GM21825 (cell line): ENCODE data around the gene TBCD.
"Not testable (repeated sequence)": the region's sequence is repeated elsewhere in the genome, so short reads cannot be mapped to it uniquely, and the experiment has no call there.

ENCODE experiments used
- ATAC-seq: cut with Tn5 transposase; IDR thresholded peaks from one replicate; pipeline ENCODE4 v1.9.1; 2021; ENCODE audit warnings: mild to moderate bottlenecking, moderate library complexity; ENCODE audit not compliant: unreplicated experiment

TBCD gene

GRCh38 chr17:82949361-82949760 lies 197.5 kb downstream of the TBCD start:
- no peak for ATAC-seq

DNA sequence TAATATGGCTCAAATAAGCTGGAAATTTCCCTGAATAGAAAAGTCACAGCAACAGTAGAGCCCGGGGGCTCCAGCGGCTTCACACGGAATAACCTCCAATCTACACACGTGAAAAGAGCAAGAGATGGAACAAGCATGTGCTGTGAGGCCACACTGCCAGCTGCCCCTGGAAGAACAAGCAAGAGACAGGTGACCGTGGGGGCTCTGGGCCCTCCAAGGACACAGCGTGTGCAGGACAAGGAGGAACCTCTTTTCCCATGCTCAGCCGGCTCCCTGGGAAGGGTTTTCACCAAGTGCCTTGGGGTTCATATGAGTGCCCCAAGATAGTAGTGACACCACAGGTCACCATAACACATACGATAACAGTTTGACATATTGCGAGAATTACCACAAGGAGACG lies 198.1 kb downstream of the TBCD start:
- no peak for ATAC-seq

GRCh38 chr17:82950525-82951102 lies 198.7 kb downstream of the TBCD start:
- ATAC-seq = no peak

DNA sequence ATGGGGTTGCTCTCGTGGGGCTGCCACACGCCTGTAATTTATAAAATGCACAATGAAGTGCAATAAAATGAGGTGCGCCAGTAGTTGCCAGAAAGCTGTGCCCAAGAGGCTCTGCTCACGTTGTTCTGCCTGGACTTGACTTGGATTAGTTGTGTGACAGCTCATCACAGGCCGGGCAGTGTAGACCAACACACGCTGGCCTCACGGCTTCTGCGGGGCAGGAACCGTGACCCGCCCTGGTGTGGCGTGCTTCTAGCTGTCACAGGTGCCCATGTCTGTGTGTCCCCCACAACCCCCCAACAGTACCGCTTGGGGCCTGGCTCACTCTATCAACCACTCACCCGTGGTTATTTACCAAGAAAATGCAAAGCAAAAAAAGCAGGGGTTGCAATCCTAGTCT lies 200.2 kb downstream of the TBCD start:
- no peak for ATAC-seq

DNA sequence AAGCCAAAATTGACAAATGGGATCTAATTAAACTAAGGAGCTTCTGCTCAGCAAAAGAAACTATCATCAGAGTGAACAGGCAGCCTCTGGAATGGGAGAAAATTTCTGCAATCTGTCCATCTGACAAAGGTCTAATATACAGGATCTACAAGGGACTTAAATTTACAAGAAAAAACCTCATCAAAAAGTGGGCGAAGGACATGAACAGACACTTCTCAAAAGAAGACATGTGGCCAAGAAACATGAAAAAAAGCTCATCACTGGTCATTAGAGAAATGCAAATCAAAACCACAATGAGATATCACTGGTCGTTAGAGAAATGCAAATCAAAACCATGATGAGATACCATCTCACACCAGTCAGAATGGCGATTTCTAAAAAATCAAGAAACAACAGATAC lies 203.2 kb downstream of the TBCD start:
- ATAC-seq = not testable (repeated sequence)

DNA sequence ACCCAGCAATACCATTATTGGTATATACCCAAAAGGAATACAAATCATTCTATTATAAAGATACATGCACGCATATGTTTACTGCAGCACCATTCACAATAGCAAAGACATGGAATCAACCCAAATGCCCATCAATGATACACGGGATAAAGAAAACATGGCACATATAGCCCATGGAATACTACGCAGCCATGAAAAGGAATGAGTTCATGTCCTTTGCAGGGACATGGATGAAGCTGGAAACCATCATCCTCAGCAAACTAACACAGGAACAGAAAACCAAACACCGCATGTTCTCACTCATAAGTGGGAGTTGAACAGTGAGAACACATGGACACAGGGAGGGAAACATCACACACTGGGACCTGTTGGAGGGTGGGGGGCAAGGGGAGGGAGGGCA lies 203.8 kb downstream of the TBCD start:
- ATAC-seq = not testable (repeated sequence)

- ATAC-seq = no peak
Observed at GRCh38 chr17:82956146-82956725, 204.4 kb downstream of the TBCD start.

- ATAC-seq = no peak
Observed at GRCh38 chr17:82956726-82957468, 205.0 kb downstream of the TBCD start.

GRCh38 chr17:82957469-82957795 lies 205.6 kb downstream of the TBCD start:
- no peak for ATAC-seq

DNA sequence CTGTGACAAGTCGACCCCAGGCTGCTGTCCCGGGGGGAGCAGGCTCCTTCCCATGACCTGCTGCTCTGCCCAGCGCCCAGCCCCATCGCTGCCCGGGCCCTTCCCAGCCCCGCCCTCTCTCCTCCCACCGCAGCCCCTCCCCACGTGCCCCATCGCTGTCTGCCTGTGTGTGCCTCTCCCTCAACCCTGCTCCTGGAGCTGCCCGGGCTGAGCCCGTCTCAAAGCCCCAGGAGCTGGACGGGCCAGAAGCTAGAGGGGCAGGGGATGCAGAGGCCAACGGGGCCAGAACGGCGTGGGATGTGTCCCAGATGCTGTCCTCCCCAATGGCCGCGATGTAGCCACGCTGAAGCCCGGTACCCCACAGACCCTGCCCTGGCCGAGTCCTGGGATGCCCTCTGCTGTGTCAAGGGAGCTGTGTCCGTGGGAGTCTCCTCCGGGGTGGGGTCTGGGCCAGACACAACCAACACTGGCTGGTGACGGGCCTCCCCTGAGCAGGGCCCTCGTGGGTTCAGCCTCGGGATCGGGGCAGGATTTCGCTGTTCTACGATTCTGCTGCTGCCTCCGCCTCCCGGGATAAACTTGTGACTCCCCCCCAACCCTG lies 206.2 kb downstream of the TBCD start:
- no peak for ATAC-seq

GRCh38 chr17:82959242-82959930 lies 207.5 kb downstream of the TBCD start:
- no peak for ATAC-seq

GRCh38 chr17:82959990-82960418 lies 208.1 kb downstream of the TBCD start:
- no peak for ATAC-seq

DNA sequence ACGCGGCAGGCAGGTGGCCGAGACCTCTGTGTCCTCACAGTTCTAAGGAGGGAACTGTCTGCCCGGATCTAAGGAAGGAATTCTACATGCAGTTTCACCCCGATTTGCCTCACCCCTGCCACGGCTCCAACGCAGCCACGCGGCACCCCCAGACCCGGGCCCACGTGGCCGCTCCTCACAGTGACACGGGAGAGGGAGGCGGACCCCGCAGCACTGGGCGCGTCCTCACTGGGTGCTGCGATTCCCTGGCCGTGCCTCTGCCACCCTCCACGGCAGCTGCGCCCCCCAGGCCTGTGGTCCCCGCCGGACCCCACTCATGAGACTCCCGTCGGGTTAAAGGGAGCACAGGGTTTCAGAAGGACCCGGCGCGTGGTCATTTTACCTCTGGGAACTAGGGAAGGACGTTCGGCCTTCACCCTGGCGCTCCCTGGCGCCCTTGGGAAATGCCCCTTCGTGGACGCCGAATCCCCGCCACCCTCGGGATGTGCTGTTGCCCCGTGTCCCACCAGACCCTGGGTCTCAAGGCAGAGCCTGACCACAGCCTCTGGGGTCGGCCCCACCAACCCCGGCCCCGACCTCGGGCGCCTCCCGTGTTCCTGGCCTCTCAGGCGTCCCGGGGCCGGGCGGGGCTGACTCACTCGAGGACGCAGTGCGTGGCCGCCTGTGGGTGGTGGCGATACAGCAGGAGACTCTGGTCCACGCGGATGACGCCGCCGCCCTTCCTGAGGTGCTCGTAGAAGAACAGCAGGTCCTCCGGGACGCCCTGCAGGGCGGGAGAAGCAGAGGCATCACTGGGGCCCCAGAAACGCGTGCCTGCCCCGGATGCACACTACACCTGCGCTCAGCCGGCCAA lies 208.8 kb downstream of the TBCD start:
- ATAC-seq = no peak

DNA sequence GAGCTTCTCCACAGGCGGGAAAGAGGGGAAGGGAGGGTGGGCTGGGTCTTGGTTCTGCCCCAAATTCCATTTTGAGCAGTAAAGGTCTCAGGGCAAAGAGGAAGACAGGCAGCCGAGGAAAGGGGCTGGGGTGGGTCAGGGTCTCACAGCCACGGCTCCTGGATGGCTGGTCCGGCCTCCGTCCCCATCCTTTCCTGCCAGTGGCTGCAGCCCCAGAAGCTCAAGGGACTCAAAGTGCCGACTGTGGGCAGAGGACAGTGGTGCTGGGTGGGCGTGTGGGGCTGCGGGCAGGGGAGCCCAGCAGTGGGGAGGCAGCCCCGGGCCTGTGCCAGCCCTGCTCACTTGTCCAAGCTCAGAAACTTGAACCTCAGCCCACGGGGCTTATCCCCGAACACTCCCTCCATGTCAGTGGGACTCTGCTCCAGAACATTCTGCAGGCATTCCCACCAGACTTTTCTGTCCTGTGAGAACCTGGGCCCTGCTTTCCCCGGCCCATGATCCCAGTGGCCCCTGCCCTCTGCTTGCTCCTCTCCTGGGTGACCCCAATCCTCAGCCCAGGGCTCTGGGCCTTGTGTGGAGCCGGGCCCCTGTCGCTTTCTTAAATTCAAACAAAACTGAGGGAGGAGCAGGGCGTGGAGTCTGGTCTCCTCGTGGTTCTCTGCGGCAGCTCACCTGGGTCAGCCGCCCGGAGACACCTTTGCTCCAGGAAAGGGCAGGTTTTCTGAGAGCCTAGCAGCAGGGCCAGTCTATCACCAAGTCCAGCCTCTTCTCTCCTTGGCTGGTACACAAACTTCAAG lies 209.7 kb downstream of the TBCD start:
- no peak for ATAC-seq

- ATAC-seq = no peak
Observed at GRCh38 chr17:82962163-82962720, 210.4 kb downstream of the TBCD start.

DNA sequence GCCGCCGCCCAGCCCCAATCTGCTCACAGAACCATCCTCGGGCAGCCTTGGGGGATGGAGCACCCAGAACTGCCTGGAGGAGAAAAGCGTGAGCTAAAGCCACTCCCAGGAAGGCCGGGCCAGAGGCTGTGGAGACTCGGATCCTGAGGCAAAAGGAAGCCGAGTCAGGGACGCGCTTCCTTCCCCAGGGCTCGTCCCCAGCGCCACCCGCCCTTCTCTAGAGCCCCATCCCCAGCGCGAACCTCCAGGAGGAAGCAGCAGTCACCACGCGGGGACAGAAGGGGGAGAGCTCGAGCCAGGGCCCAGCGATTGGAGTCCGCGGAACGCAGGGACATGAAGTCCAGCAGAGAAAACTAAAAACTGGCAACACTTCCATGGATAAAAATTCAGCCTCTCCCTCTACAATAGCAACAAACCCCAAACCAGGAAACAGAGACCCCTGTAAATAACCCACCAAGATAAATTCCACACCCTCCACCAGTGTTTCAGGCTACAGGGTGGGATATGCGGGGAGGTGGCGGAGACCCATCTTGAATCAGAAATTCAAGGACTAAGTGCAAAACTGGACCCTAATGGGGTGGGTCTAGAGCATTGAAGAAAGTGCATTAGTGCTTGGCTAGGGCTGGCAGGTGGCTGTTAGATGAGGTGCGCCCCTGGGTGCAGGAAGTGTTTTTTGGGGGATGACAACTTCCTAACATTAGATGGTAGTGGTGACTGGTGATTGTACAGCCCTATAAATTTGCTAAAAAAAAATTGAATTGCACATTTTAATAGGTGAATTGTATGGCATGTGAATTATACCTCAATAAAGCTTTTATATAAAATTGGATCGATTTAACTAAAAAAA lies 211.5 kb downstream of the TBCD start:
- no peak for ATAC-seq

DNA sequence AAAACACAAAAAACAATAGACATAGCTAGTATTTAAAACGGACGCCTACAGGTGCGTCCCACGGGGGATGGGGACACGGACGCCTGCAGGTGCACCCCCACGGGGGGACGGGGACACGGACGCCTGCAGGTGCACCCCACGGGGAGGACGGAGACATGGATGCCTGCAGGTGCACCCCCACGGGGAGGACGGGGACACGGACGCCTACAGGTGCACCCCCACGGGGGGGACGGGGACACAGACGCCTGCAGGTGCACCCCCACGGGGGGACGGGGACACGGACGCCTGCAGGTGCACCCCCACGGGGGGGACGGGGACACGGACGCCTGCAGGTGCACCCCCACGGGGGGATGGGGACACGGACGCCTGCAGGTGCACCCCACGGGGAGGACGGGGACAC lies 212.6 kb downstream of the TBCD start:
- ATAC-seq = not testable (repeated sequence)

- no peak for ATAC-seq
Observed at GRCh38 chr17:82964851-82965341, 213.0 kb downstream of the TBCD start.
